Astrocyte (in vitro differentiated cells and primary cell): Measurements from ENCODE around the gene ARSI. TPM values are rescaled to one million over a fixed set of nuclear protein-coding genes. Genes with fewer than 3 reads are reported as not detected.

Experiments
- DNase-seq: peaks from one replicate; pipeline ENCODE4 v3.0.0-alpha.2; 2010; ENCODE audit warnings: low read depth
- FAIRE-seq: peaks from 2 replicates; lab custom pipeline; 2011; peaks lifted over from hg19 to GRCh38; lab: Jason Lieb, UNC
- H2AFZ ChIP-seq: 2 replicates; pipeline ENCODE4 v1.6.0; 2012; ENCODE audit warnings: low read depth, low read length, inconsistent platforms
- H3K27ac ChIP-seq: 2 replicates; pipeline ENCODE4 v1.5.1; 2011; ENCODE audit warnings: low read depth, low read length, inconsistent platforms
- H3K27me3 ChIP-seq: 2 replicates; pipeline ENCODE4 v1.6.0; 2011; ENCODE audit warnings: low read length, inconsistent platforms; ENCODE audit not compliant: insufficient read depth
- H3K36me3 ChIP-seq: 2 replicates; pipeline ENCODE4 v1.5.1; 2011; ENCODE audit warnings: low read length, inconsistent platforms; ENCODE audit not compliant: insufficient read depth
- H3K4me1 ChIP-seq: 2 replicates; pipeline ENCODE4 v1.5.1; 2011; ENCODE audit warnings: low read length, inconsistent platforms; ENCODE audit not compliant: insufficient read depth
- H3K4me2 ChIP-seq: 2 replicates; pipeline ENCODE4 v1.6.0; 2012; ENCODE audit warnings: low read length, inconsistent platforms
- H3K4me3 ChIP-seq: 2 replicates; pipeline ENCODE4 v1.5.1; 2011; ENCODE audit warnings: low read depth, mild to moderate bottlenecking, low read length, inconsistent platforms; ENCODE audit not compliant: insufficient read depth
- H3K79me2 ChIP-seq: 2 replicates; pipeline ENCODE4 v1.6.0; 2012; ENCODE audit warnings: mild to moderate bottlenecking, low read length, inconsistent platforms; ENCODE audit not compliant: insufficient read depth
- H3K9ac ChIP-seq: 2 replicates; pipeline ENCODE4 v1.6.0; 2012; ENCODE audit warnings: mild to moderate bottlenecking, low read length, inconsistent platforms
- H3K9me3 ChIP-seq: 2 replicates; pipeline ENCODE4 v1.5.1; 2012; ENCODE audit warnings: low read depth, mild to moderate bottlenecking, low read length, inconsistent platforms; ENCODE audit not compliant: insufficient read depth
- H4K20me1 ChIP-seq: 2 replicates; pipeline ENCODE4 v1.6.0; 2012; ENCODE audit warnings: low read length, inconsistent platforms; ENCODE audit not compliant: insufficient read depth
- H3K27ac Mint-ChIP-seq: one replicate; pipeline ENCODE4 v1.8.0; 2021; ENCODE audit warnings: mild to moderate bottlenecking, mixed read lengths; ENCODE audit not compliant: unreplicated experiment
- H3K27me3 Mint-ChIP-seq: one replicate; pipeline ENCODE4 v1.8.0; 2021; ENCODE audit warnings: low read depth, mixed read lengths; ENCODE audit not compliant: unreplicated experiment
- H3K36me3 Mint-ChIP-seq: one replicate; pipeline ENCODE4 v1.8.0; 2021; ENCODE audit warnings: low read depth, mixed read lengths; ENCODE audit not compliant: unreplicated experiment
- H3K4me1 Mint-ChIP-seq: one replicate; pipeline ENCODE4 v1.8.0; 2021; ENCODE audit warnings: low read depth, mixed read lengths; ENCODE audit not compliant: unreplicated experiment
- H3K4me3 Mint-ChIP-seq: one replicate; pipeline ENCODE4 v1.8.0; 2021; ENCODE audit warnings: mild to moderate bottlenecking, moderate library complexity, mixed read lengths; ENCODE audit not compliant: unreplicated experiment
- H3K9me3 Mint-ChIP-seq: one replicate; pipeline ENCODE4 v1.8.0; 2021; ENCODE audit warnings: mild to moderate bottlenecking, mixed read lengths; ENCODE audit not compliant: unreplicated experiment
- EZH2 ChIP-seq: IDR thresholded peaks from 2 replicates; pipeline ENCODE4 v1.6.1; 2012; ENCODE audit warnings: mild to moderate bottlenecking, low read length, inconsistent platforms; ENCODE audit not compliant: insufficient read depth
- total RNA-seq: library from RNA; stranded (reverse); gene quantifications from 2 replicates; pipeline ENCODE4 v1.2.1, GENCODE V29; 2021
- TF ChIP-seq, protein P1 (sequence below): IDR thresholded peaks from 2 replicates; pipeline ENCODE4 v1.5.1; 2011; ENCODE audit warnings: low read depth, mild to moderate bottlenecking, inconsistent platforms, low read length, moderate library complexity; ENCODE audit not compliant: insufficient read depth

The ARSI gene
- total RNA-seq, 1 donor from 2014 or later: 23.0 TPM

DNA sequence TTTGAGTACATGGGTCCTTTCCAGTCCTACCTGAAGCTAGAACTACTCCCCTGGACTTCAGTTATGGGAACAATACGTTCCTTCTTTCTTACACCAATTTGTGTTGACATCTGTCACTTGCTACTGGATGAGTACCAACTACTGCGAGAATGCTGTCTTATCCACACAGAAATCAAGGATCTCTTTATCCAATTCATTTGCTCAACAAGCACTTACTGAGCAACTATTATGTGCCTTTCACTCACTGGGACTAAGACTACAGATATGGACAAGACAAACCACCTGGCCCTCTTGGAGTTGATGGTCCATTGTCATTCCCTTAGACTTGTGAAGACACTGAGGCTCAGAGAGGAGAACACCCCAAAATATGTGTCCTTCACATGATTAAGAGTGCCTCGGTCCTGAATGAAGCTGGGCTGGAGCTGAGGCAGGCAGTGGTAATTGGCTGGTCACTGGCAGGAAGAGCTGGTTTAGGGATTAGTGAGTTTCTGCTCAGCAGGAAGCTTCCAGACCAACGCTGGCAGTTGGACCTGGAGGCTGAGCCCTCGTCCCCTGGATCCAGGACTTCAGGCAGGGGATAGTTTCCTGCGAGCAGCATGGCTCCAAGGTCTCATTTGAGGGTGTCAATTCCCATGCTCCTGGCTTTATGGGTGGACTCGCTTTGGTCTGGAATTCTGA, 8.4 kb upstream of the ARSI start:
- Histone ChIP-seq H3K27ac (no peak overlapping the region), H3K9ac (no peak overlapping the region), H3K4me3 (no peak overlapping the region), H2AFZ (peak overlapping the region; percentile 22), H3K4me2 (no peak overlapping the region), H3K36me3 (no peaks in the 10 kb centered on the region), H3K4me1 (no peaks in the 10 kb centered on the region), H3K27me3 (no peaks in the 10 kb centered on the region), H4K20me1 (no peaks in the 10 kb centered on the region), H3K9me3 (no peaks in the 10 kb centered on the region), H3K79me2 (no peaks in the 10 kb centered on the region)
- Mint-ChIP-seq H3K27ac (no peak overlapping the region), H3K27me3 (peaks cover 7% of the 10 kb centered on the region), H3K4me1 (peaks cover 21% of the 10 kb centered on the region), H3K9me3 (peaks cover 2% of the 10 kb centered on the region), H3K4me3 (no peak overlapping the region), H3K36me3 (no peaks in the 10 kb centered on the region)
- DNase-seq (no peak), FAIRE-seq (no peak)
- TF ChIP-seq EZH2: no peak
- TF ChIP-seq, protein P1, sequence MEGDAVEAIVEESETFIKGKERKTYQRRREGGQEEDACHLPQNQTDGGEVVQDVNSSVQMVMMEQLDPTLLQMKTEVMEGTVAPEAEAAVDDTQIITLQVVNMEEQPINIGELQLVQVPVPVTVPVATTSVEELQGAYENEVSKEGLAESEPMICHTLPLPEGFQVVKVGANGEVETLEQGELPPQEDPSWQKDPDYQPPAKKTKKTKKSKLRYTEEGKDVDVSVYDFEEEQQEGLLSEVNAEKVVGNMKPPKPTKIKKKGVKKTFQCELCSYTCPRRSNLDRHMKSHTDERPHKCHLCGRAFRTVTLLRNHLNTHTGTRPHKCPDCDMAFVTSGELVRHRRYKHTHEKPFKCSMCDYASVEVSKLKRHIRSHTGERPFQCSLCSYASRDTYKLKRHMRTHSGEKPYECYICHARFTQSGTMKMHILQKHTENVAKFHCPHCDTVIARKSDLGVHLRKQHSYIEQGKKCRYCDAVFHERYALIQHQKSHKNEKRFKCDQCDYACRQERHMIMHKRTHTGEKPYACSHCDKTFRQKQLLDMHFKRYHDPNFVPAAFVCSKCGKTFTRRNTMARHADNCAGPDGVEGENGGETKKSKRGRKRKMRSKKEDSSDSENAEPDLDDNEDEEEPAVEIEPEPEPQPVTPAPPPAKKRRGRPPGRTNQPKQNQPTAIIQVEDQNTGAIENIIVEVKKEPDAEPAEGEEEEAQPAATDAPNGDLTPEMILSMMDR: no peak

DNA sequence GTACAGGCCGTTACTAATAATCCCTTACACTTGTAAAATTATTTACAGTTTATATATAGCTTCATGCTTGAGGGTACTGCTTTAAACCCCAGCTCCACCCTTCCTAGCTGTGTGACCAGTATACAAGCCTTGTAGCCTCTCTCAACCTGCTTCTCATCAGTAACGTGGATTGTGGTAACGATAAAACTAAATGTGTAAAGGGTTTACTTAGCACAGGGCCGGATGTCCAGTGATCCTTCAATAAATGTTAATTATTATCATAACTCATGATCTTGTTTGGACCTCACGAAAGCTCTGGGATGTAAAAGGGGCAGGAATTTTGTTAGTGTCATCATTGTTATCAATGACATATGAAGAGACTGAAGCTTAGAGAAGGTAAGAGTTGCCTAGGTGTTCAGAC, 7.5 kb upstream of the ARSI start:
- Mint-ChIP-seq H3K4me3 (no peak overlapping the region), H3K27ac (no peak overlapping the region)
- TF ChIP-seq EZH2: no peak
- TF ChIP-seq, protein P1: no peak

DNA sequence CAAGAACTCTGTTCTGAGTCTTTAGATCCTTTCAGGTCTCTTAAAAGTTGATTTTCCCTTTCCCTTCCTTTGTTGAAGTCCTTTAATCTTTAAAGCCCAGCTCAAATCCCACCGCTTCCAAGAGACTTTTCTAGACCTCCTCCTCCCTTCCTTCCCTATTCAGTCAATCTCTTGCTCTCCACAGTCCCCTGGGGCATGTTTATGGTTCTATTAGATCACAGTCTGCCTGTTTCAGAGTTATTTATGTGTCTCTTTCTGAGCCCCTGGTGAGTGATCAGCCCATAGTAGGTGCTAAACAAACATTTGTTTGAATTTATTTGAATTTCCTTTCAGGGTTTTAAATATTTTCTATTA, 7.2 kb upstream of the ARSI start:
- H3K9me3 Mint-ChIP-seq: peaks cover 2% of the 10 kb centered on the region
- FAIRE-seq (no peak), DNase-seq (no peak)
- H3K79me2 ChIP-seq: no peaks in the 10 kb centered on the region
- H2AFZ ChIP-seq: no peak overlapping the region
- H3K4me1 ChIP-seq: no peaks in the 10 kb centered on the region
- H3K9me3 ChIP-seq: no peaks in the 10 kb centered on the region
- H3K27me3 Mint-ChIP-seq: peaks cover 7% of the 10 kb centered on the region
- no peak overlapping the region for H3K4me3 Mint-ChIP-seq
- TF ChIP-seq EZH2: no peak
- TF ChIP-seq, protein P1: no peak
- no peaks in the 10 kb centered on the region for H4K20me1 ChIP-seq
- H3K27ac Mint-ChIP-seq: no peak overlapping the region
- no peak overlapping the region for H3K4me3 ChIP-seq
- H3K9ac ChIP-seq: no peak overlapping the region
- no peak overlapping the region for H3K4me2 ChIP-seq
- H3K27ac ChIP-seq: no peak overlapping the region
- H3K27me3 ChIP-seq: no peaks in the 10 kb centered on the region
- H3K36me3 Mint-ChIP-seq: no peaks in the 10 kb centered on the region
- H3K36me3 ChIP-seq: no peaks in the 10 kb centered on the region
- peaks cover 30% of the 10 kb centered on the region for H3K4me1 Mint-ChIP-seq

More for the DNA sequence above, 7.5 kb upstream of the ARSI start:
- Histone ChIP-seq H3K36me3 (no peaks in the 10 kb centered on the region), H3K9ac (no peak overlapping the region), H3K9me3 (no peaks in the 10 kb centered on the region), H3K27me3 (no peaks in the 10 kb centered on the region), H3K4me1 (no peaks in the 10 kb centered on the region), H3K27ac (no peak overlapping the region), H3K79me2 (no peaks in the 10 kb centered on the region), H2AFZ (no peak overlapping the region), H4K20me1 (no peaks in the 10 kb centered on the region), H3K4me2 (no peak overlapping the region), H3K4me3 (no peak overlapping the region)
- peaks cover 7% of the 10 kb centered on the region for H3K27me3 Mint-ChIP-seq
- FAIRE-seq: no peak
- peaks cover 30% of the 10 kb centered on the region for H3K4me1 Mint-ChIP-seq
- no peak for DNase-seq
- peaks cover 2% of the 10 kb centered on the region for H3K9me3 Mint-ChIP-seq
- H3K36me3 Mint-ChIP-seq: no peaks in the 10 kb centered on the region
